Esophagus (tissue), 2 donors: ENCODE measurements around the gene MSI2. TPM values are rescaled to one million over a fixed set of nuclear protein-coding genes. Genes with fewer than 3 reads are reported as not detected.

Source experiments
- H3K27ac ChIP-seq, 2 donors: one replicate each; pipeline ENCODE4 v1.5.1; 2013; ENCODE audit warnings: low read depth in 2 of 2, mild to moderate bottlenecking in 2 of 2, inconsistent platforms in 1 of 2, low read length in 1 of 2, moderate library complexity in 1 of 2
- H3K27me3 ChIP-seq, 2 donors: one replicate each; pipeline ENCODE4 v1.6.1; 2013; ENCODE audit warnings: low read length in 2 of 2, control low read depth in 1 of 2, mild to moderate bottlenecking in 1 of 2; ENCODE audit not compliant: insufficient read depth in 2 of 2, control insufficient read depth in 1 of 2
- H3K36me3 ChIP-seq, 2 donors: one replicate each; pipeline ENCODE4 v1.6.1; 2013; ENCODE audit warnings: low read length in 1 of 2; ENCODE audit not compliant: control insufficient read depth in 2 of 2, insufficient read depth in 2 of 2
- H3K4me1 ChIP-seq, 2 donors: one replicate each; pipeline ENCODE4 v1.6.1; 2013; ENCODE audit warnings: low read length in 1 of 2; ENCODE audit not compliant: control insufficient read depth in 2 of 2, insufficient read depth in 2 of 2
- H3K4me3 ChIP-seq, 2 donors: one replicate each; pipeline ENCODE4 v1.5.1; 2013; ENCODE audit warnings: low read length in 2 of 2, mild to moderate bottlenecking in 2 of 2, low read depth in 1 of 2, moderate library complexity in 1 of 2
- H3K9me3 ChIP-seq, 2 donors: one replicate each; pipeline ENCODE4 v1.6.1; 2013; ENCODE audit warnings: mild to moderate bottlenecking in 2 of 2, low read depth in 1 of 2, low read length in 1 of 2, moderate library complexity in 1 of 2; ENCODE audit not compliant: control insufficient read depth in 2 of 2, insufficient read depth in 1 of 2
- WGBS, 2 donors: extraction: QIAGEN DNeasy Blood & Tissue Kit; methylation state at CpG; one replicate each; pipeline ENCODE4 v1.1.7; 2013; 5-methylcytosine and 5-hydroxymethylcytosine counted together
- polyA plus RNA-seq, 2 donors: library from polyadenylated mRNA; stranded (reverse); fragments of 200-250 nt; gene quantifications; one replicate each; pipeline ENCODE4 v1.2.3, GENCODE V29; 2013
- donor health status: healthy with polysubstance abuse.
- donor health status: Bipolar disorder and iron deficiency.

The MSI2 gene
- polyA plus RNA-seq, 2 donors, result 7.8 to 8.2 TPM

GRCh38 chr17:57597531-57598453 lies 341.5 kb downstream of the MSI2 start:
- 37 to 46% methylated on average over 8 of the region's 8 CpGs for WGBS, 2 donors

GRCh38 chr17:57599271-57600045 lies 343.1 kb downstream of the MSI2 start:
- no peaks in the 10 kb centered on the region for H3K9me3 ChIP-seq
- peaks cover 0 to 3% of the 10 kb centered on the region in 2 donors for H3K36me3 ChIP-seq
- WGBS, 2 donors, result 79 to 80% methylated on average over 8 of the region's 8 CpGs
- H3K4me1 ChIP-seq, result peaks cover 0 to 2% of the 10 kb centered on the region in 2 donors
- H3K4me3 ChIP-seq, result no peak overlapping the region
- H3K27ac ChIP-seq, result peak overlapping the region in 1 of 2 donors; percentile 17
- H3K27me3 ChIP-seq, result no peaks in the 10 kb centered on the region

More at GRCh38 chr17:57597531-57598453, 341.5 kb downstream of the MSI2 start:
- Histone ChIP-seq H3K27ac (no peak overlapping the region), H3K36me3 (peaks cover 0 to 3% of the 10 kb centered on the region in 2 donors), H3K4me1 (no peaks in the 10 kb centered on the region), H3K9me3 (no peaks in the 10 kb centered on the region), H3K4me3 (no peak overlapping the region), H3K27me3 (no peaks in the 10 kb centered on the region)

- Histone ChIP-seq H3K4me1 (peaks cover 1 to 2% of the 10 kb centered on the region in 2 donors), H3K4me3 (no peak overlapping the region), H3K27me3 (no peaks in the 10 kb centered on the region), H3K36me3 (peaks cover 0 to 3% of the 10 kb centered on the region in 2 donors), H3K27ac (peak overlapping the region in 1 of 2 donors; percentile 17), H3K9me3 (no peaks in the 10 kb centered on the region)
- 72 to 83% methylated on average over 1 of the region's 1 CpG for WGBS, 2 donors
These were observed 343.8 kb downstream of the MSI2 start for GRCh38 chr17:57600074-57600473.

- Histone ChIP-seq H3K27me3 (no peaks in the 10 kb centered on the region), H3K36me3 (peaks cover 0 to 3% of the 10 kb centered on the region in 2 donors), H3K4me1 (peaks cover 2 to 11% of the 10 kb centered on the region in 2 donors), H3K4me3 (no peak overlapping the region), H3K9me3 (no peaks in the 10 kb centered on the region), H3K27ac (no peak overlapping the region)
- WGBS, 2 donors, result 91 to 92% methylated on average over 13 of the region's 13 CpGs
These were observed 344.9 kb downstream of the MSI2 start for GRCh38 chr17:57601143-57601735.

GRCh38 chr17:57602896-57603295 lies 346.6 kb downstream of the MSI2 start:
- Histone ChIP-seq H3K4me1 (peaks cover 2 to 13% of the 10 kb centered on the region in 2 donors), H3K27ac (no peak overlapping the region), H3K9me3 (no peaks in the 10 kb centered on the region), H3K27me3 (no peaks in the 10 kb centered on the region), H3K36me3 (peaks cover 0 to 3% of the 10 kb centered on the region in 2 donors), H3K4me3 (no peak overlapping the region)
- 93 to 94% methylated on average over 6 of the region's 6 CpGs for WGBS, 2 donors

- no peak overlapping the region for H3K4me3 ChIP-seq
- no peaks in the 10 kb centered on the region for H3K27me3 ChIP-seq
- H3K9me3 ChIP-seq, result no peaks in the 10 kb centered on the region
- peaks cover 0 to 3% of the 10 kb centered on the region in 2 donors for H3K36me3 ChIP-seq
- peak overlapping the region in 1 of 2 donors; percentile 23 for H3K27ac ChIP-seq
- WGBS, 2 donors, result 68 to 80% methylated on average over 3 of the region's 3 CpGs
- H3K4me1 ChIP-seq, result peaks cover 9 to 17% of the 10 kb centered on the region in 2 donors
These were observed 347.2 kb downstream of the MSI2 start for GRCh38 chr17:57603546-57603945.

- Histone ChIP-seq H3K4me3 (no peak overlapping the region), H3K36me3 (peaks cover 0 to 3% of the 10 kb centered on the region in 2 donors), H3K27ac (peak overlapping the region in 1 of 2 donors; percentile 53), H3K4me1 (peaks cover 10 to 19% of the 10 kb centered on the region in 2 donors), H3K9me3 (no peaks in the 10 kb centered on the region), H3K27me3 (no peaks in the 10 kb centered on the region)
- 64 to 71% methylated on average over 5 of the region's 5 CpGs for WGBS, 2 donors
These were observed 347.7 kb downstream of the MSI2 start for GRCh38 chr17:57603978-57604377.

- WGBS, 2 donors, result 35 to 36% methylated on average over 24 of the region's 24 CpGs
- Histone ChIP-seq H3K4me1 (peaks cover 16 to 19% of the 10 kb centered on the region in 2 donors), H3K9me3 (no peaks in the 10 kb centered on the region), H3K27ac (peak overlapping the region; percentile 36 to 81), H3K4me3 (no peak overlapping the region), H3K36me3 (peaks cover 0 to 3% of the 10 kb centered on the region in 2 donors), H3K27me3 (no peaks in the 10 kb centered on the region)
These were observed 348.7 kb downstream of the MSI2 start for GRCh38 chr17:57604771-57605674.
